Nucleus accumbens (tissue), 56 donors: ENCODE data around the gene SPOCK3.
A peak's percentile ranks its signal among the peaks of the same experiment; 100 is the strongest.

Source experiments
- DNase-seq, 56 donors: peaks; one replicate each; lab custom pipeline; 2025; lab: John Stamatoyannopoulos, UW

The SPOCK3 gene

GRCh38 chr4:167049257-167049656 lies 185.0 kb downstream of the SPOCK3 start:
- no peak for DNase-seq

- no peak for DNase-seq
Observed at GRCh38 chr4:167041524-167041923, 192.8 kb downstream of the SPOCK3 start.

GRCh38 chr4:167035390-167035789 lies 198.9 kb downstream of the SPOCK3 start:
- no peak for DNase-seq

DNA sequence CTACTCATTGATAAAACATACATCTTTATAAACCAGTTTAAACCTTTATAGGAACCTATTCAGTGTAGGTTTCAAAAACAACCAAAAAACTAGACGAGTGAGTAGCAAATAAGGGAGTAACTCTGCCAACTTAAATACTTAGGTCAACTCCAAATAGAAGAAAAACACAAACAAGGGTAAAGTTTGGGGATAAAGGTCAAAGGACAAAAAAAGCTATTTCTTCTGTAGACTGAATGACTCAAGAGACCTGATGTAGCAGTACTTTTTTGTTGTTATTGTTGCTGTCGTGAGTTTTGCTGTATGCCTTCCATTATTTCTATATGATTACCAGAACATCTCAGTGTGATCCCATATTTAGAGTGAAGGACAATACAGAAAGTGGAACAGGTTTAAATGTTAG lies 199.3 kb downstream of the SPOCK3 start:
- DNase-seq = no peak

GRCh38 chr4:167032871-167033270 lies 201.4 kb downstream of the SPOCK3 start:
- no peak for DNase-seq

- no peak for DNase-seq
Observed at GRCh38 chr4:167031534-167032156, 202.6 kb downstream of the SPOCK3 start.

DNA sequence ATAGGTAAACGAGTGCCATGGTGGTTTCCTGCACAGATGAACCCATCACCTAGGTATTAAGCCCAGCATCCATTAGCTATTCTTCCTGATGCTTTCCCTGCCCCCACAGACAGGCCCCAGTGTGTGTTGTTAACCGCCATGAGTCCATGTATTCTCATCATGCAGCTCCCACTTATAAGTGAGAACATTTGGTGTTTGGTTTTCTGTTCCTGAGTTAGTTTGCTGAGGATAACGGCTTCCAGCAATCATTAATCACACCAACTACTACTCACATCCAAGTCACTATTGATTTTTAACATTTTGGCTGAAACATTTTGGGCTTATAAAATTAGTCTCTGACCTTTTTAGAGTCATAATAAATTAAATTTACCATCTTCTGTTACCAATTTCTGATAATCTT lies 205.3 kb downstream of the SPOCK3 start:
- no peak for DNase-seq

- no peak for DNase-seq
Observed at GRCh38 chr4:167025670-167026069, 208.6 kb downstream of the SPOCK3 start.

- DNase-seq = no peak
Observed at GRCh38 chr4:167023364-167023925, 210.8 kb downstream of the SPOCK3 start.

DNA sequence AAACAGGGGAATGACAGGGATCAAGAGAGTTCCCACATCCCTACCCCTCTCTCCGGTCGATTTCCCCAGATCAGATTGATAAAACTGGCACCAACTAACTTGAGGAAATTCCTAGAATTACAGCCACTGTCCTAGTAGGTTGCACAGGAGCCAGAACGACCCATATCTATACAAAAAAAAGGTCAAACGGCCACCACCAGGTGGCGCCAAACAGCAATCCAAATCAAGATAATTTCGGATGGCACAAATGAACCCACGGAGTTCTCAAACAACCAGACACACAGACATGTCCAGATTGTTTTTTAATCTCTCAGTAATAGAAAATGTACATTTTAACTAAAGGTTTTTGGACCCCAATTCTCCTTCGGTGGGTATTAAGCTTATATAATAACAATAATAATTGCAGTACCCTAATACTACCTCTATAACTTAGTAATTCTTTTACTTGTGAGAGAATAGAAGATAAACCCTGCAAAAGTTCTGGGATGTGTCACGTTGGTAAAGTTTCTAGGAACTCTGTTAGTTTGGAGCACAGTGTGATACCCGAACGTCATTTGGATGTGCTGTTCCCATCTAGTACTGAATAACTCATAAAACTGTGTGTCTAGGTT lies 212.6 kb downstream of the SPOCK3 start:
- DNase-seq = peak in 48 of 56 donors; percentile 6 to 86 (median 54)

- no peak for DNase-seq
Observed at GRCh38 chr4:167020410-167020809, 213.9 kb downstream of the SPOCK3 start.

DNA sequence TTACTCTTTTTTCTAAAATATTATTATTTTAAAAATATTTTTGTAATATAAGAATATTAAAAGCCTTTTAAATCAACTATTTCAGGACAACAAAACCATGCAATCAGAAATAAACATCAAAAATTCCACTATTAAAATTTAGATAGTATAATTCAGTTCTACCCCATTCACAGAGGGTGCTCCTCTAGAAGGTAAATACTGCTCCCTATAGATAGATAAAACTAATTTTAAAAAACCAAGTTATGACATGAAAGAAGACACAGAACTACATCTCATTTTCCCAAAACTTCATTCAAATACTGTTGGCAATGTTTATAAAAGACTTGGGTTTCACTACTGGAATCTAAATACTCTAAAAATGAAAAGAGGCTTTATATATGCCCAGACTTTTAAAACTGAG lies 219.3 kb downstream of the SPOCK3 start:
- DNase-seq = no peak

DNA sequence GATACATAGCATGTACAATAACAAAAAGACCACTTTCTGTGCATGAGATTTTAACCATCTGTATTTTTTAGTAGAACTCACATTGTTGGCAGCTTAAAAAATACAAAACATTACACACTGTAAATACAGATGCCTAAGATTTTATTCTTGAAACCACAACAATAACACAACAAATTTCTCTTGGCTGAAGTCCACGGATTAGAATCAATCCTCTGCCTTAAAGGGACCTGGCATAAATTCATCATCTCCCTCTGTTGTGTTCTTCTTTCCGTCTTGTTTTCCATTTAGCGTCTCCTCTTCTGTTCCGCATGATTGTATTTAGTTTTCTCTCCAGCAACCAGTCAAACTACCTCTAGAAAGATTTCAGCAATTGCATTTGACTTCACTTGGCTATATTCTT lies 231.0 kb downstream of the SPOCK3 start:
- no peak for DNase-seq

GRCh38 chr4:167000141-167000852 lies 234.0 kb downstream of the SPOCK3 start:
- DNase-seq = no peak

DNA sequence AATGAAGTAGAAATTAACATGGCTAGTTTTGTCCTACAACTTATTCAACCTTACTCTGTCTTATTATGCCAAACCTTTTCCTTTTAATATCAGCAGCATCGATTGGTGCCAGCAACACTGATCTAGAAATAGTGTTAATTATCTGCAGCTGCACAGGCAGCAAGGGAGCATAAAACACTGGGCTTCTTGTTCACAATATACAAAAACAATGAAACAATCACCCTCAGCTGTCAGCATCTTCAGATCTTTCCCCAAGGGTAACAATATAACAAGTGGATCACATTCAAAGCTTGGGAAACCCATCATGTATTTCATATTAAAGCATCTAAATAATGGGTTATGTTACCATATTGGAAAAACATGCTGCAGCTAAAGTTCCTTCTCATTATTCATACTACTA lies 238.1 kb downstream of the SPOCK3 start:
- peak in 11 of 56 donors; percentile 7 to 44 (median 19) for DNase-seq

DNA sequence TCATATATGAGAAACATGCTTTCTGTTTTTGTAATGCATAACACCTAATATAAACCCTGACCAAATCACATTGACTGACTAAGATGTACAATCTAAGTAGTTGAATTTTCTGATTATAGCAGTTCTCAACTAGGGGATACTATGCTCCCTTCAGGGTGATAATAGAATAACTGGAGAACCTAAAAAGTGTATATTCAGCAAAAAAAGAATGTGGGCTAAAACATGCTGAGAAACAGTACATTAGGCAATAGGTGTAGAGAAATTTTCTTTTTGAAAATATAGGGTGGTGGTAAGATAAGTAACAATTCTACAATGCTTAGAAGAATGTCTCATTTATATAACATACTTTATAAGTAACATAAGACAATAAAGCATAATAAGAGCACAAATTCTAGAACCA lies 239.6 kb downstream of the SPOCK3 start:
- DNase-seq = no peak

DNA sequence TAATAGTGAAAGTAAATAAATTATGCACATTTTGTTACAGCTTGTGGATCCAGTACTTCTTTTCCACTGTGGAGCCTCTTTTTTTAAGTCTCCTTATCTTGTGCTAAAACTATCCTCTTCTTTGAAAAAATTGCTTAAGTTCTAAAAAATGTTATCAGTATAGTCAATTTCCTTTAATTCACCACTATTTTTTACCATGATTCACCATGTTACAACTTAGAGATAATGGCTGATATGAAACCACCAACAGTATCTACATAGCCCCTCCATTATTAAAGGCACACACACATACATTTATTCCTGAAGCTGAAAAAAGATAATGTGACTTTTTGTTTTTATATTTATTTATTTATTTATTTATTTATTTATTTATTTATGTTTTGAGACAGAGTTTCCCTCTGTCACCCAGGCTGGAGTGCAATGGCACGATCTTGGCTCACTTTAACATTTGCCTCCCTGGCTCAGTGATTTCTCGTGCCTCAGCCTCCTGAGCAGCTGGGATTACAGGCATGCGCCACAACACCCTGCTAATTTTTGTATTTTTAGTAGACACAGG lies 243.2 kb downstream of the SPOCK3 start:
- DNase-seq = no peak

DNA sequence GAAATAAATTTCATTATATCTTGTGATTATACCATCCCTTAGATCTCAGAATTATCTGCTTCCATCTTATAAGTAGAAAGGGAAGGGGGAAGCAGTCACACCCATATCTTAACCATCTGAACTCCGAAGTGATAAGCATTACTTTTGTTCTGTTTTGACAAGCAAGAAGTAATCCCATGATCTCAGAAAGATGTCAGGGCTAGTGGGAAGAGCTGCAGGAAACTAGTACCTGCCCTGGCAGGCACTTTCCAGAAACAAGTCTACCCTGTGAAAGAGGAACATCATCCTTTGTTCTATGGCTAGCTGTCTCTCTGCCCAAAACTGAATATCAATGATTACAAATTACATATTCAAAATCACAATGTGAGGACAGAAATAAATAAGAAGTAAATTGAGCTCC lies 244.4 kb downstream of the SPOCK3 start:
- DNase-seq = no peak

DNA sequence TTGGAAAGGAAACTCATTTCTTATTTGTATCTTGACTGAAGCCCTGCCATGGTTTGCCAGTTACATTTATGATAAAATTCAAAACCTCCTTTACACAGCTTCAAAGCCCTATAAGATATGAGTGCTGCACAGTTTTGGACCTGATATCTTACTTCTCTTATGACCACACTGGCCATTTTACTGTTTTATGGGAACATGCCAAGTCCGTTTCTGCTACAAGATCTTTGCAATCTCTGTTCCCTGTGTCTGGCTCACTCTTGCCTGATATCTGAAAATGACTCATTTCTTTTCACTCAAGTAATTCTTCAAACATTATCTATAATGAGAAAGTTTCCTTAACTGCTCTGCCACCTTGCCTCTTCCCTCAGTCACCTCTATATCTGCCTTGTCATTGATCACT lies 247.3 kb downstream of the SPOCK3 start:
- no peak for DNase-seq

- no peak for DNase-seq
Observed at GRCh38 chr4:166981847-166982246, 252.4 kb downstream of the SPOCK3 start.

GRCh38 chr4:166980419-166980818 lies 253.9 kb downstream of the SPOCK3 start:
- no peak for DNase-seq
